Loucy (cell line): ENCODE data around the gene TOP1.

Source experiments
- CTCF ChIP-seq: fragments of 200-600 bp; sonication (generic); conservative IDR thresholded peaks from 2 replicates; pipeline ENCODE4 v1.5.1; 2014; ENCODE audit warnings: mild to moderate bottlenecking, antibody characterized with exemption, low read length
- EZH2phosphoT487 ChIP-seq: fragments of 200-600 bp; IDR thresholded peaks from 2 replicates; pipeline ENCODE4 v1.6.1; 2018; ENCODE audit warnings: antibody characterized with exemption, mild to moderate bottlenecking, moderate library complexity, borderline replicate concordance

GRCh38 chr20:41087325-41087685 is 58.7 kb downstream of the TOP1 start:
- TF ChIP-seq CTCF (no peak), EZH2phosphoT487 (no peak)
